ENCODE measurements around the gene KAZN. TPM values are rescaled to one million over a fixed set of nuclear protein-coding genes. Genes with fewer than 3 reads are reported as not detected.
A peak's percentile ranks its signal among the peaks of the same experiment; 100 is the strongest.

Gene KAZN
- total RNA-seq, 2 donors from 2014 or later, result 9.8 to 12.2 TPM

DNA sequence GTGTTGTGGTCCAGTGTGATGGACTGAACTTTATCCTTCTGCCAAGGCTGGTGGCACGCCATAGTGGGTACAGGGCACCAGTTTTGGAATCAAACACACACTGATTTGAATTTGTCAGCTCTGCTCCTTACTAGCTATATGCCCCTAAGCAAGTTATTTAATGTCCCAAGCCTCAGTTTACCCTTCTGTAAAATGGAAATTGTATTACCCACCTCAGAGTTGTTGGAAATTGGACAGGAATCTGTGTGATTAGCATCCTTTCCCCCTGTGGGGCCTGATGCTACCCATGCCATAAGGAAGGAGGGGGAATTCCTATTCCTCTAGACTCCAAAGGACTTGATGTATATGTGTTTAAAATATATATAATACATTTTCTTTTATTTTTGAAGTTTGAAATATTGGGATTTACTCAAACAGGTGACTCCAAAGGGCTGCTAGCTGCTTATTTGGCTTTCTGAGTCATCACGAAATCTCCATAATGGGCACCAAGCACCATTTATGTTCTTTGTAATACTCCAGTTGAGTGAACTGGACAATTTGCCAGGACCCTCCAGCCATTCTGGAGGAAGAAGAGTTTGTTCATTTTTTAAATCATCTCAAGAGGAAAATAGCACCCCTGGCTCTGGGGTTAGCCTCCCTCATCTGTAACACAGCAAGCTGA lies 330.5 kb downstream of the KAZN start:
- intact Hi-C loops (cut with DNase I), result no loop called here
- H3K4me3 ChIP-seq, result no peak overlapping the region

DNA sequence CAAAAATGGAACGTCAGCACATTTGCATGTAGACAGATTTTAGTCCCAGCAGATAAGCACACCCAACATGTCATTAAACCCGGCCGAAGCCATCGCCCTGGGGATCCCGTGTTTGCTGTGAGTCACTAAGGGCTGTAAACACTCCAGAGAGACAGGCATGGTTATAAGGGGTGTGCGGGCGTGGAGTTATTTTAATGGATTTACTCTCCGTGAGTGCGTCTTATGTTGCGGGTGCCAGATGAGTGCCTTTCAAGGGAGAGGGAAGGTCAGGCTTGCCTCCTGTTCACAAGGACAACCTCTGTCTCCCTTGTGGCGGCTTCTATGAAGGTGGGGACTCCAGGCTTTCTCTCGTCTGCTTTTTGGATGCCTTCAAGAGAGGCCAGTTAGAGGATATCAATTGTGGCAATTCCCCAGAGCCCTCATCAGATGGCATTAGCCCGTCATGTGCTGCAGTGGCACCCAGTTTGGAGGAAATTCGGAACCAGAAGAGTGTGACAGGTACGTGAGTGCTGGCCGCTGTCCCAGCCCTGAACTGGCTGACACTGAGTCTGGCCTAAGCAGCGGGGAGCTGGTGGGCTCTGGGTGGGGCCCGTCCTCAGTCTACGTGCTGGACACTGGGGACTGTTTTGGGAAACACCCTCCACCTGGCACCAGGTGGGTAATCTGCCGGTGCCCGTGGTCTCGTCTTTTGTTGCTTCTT lies 331.2 kb downstream of the KAZN start:
- intact Hi-C loops (cut with DNase I), result no loop called here
- DNase-seq, result peak; percentile 83
- no peak overlapping the region for H3K4me3 ChIP-seq
- peaks cover 5% of the 10 kb centered on the region for H3K27me3 ChIP-seq
- H3K36me3 ChIP-seq, result no peaks in the 10 kb centered on the region
- TF ChIP-seq, protein P1, sequence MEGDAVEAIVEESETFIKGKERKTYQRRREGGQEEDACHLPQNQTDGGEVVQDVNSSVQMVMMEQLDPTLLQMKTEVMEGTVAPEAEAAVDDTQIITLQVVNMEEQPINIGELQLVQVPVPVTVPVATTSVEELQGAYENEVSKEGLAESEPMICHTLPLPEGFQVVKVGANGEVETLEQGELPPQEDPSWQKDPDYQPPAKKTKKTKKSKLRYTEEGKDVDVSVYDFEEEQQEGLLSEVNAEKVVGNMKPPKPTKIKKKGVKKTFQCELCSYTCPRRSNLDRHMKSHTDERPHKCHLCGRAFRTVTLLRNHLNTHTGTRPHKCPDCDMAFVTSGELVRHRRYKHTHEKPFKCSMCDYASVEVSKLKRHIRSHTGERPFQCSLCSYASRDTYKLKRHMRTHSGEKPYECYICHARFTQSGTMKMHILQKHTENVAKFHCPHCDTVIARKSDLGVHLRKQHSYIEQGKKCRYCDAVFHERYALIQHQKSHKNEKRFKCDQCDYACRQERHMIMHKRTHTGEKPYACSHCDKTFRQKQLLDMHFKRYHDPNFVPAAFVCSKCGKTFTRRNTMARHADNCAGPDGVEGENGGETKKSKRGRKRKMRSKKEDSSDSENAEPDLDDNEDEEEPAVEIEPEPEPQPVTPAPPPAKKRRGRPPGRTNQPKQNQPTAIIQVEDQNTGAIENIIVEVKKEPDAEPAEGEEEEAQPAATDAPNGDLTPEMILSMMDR (IDR thresholded peaks at IDR 0.05), result no peak
- peaks cover 8% of the 10 kb centered on the region for H3K4me1 ChIP-seq
- H3K9me3 ChIP-seq, result no peaks in the 10 kb centered on the region
- no peak overlapping the region for H3K27ac ChIP-seq
- H3K9ac ChIP-seq (ENCODE audit: low read depth in 2 of 2, low read length in 2 of 2), result peak overlapping the region; percentile 30 to 42

More for the DNA sequence above, 330.5 kb downstream of the KAZN start:
- H3K27ac ChIP-seq, result no peak overlapping the region
- DNase-seq, result no peak
- H3K9me3 ChIP-seq, result no peaks in the 10 kb centered on the region
- no peaks in the 10 kb centered on the region for H3K36me3 ChIP-seq
- peaks cover 7% of the 10 kb centered on the region for H3K27me3 ChIP-seq
- TF ChIP-seq, protein P1 (IDR thresholded peaks at IDR 0.05), result no peak
- H3K4me1 ChIP-seq, result peaks cover 8% of the 10 kb centered on the region
- no peak overlapping the region for H3K9ac ChIP-seq (ENCODE audit: low read depth in 2 of 2, low read length in 2 of 2)

DNA sequence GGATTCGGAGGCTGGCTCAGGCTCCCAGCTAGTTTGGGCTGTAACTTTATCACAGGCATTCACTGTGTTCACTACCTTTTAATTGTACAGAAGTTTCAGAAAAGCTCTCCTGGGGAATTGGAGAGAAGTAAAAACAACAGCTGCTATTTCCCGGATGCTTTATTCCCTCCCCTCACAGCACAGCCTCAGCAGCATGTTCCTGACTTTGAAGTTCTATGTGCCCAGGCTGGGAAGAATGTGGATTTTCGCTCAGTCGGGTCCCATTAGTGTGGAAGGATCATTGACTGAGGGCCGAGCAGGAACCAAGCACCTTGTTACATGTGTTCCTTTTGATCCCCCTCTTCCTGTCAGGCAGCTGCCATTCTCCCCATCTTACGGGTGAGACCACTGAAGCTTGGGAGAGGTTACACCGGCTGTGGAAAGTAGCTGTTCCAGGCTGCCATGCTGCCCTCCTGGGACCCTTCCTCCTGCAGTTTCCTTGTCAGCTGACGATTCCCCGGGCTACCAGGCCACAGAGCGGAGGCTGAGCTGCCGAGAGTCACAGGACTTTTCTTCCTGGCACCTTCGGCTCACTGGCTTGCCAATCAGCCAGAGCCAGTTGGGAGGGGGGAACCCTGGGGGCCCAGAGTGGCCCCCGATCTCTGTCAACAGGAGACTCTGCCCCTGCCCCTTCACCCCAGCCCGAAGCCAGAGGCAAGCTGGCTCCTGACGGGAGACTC lies 331.9 kb downstream of the KAZN start:
- no peaks in the 10 kb centered on the region for H3K27me3 ChIP-seq
- H3K4me3 ChIP-seq, result no peak overlapping the region
- peaks cover 8% of the 10 kb centered on the region for H3K4me1 ChIP-seq
- intact Hi-C loops (cut with DNase I), result no loop called here
- H3K36me3 ChIP-seq, result no peaks in the 10 kb centered on the region
- H3K27ac ChIP-seq, result no peak overlapping the region
- peak overlapping the region in 1 of 2 donors; percentile 30 for H3K9ac ChIP-seq (ENCODE audit: low read depth in 2 of 2, low read length in 2 of 2)
- no peaks in the 10 kb centered on the region for H3K9me3 ChIP-seq
- TF ChIP-seq, protein P1 (IDR thresholded peaks at IDR 0.05), result no peak
- no peak for DNase-seq

DNA sequence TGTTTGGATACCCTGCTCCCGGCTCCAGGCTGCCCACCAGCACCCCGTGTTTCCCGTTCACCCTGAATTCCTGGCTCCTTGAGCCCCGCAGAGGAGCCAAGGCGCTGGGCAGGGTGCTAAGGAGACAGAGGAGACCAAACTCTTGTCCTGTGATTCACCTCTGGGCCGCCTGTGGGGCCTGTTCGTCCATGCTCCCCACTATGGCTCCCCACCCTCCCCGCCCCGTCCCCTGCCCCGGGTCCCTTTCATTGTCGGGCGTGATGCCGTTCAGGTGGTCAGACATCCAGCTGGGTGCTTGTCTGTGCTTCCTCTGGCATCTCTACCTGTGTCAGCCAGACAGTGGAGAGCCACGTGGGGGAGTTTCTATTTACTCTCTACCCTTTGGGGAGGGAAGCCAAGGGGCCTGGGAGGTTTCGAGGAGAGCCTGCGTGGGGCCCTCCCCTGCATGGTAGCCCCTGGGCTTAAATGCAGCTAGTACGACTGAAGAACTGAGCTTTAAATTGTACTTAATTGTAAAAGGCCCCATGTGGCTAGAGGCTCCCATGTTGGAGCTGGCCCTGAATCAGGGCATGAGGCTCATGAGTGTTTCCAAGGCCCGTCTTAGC lies 333.7 kb downstream of the KAZN start:
- no peak overlapping the region for H3K4me3 ChIP-seq
- TF ChIP-seq, protein P1 (IDR thresholded peaks at IDR 0.05), result no peak
- H3K9me3 ChIP-seq, result no peaks in the 10 kb centered on the region
- intact Hi-C loops (cut with DNase I), result no loop called here
- no peak for DNase-seq
- no peak overlapping the region for H3K9ac ChIP-seq (ENCODE audit: low read depth in 2 of 2, low read length in 2 of 2)
- H3K36me3 ChIP-seq, result no peaks in the 10 kb centered on the region
- H3K27ac ChIP-seq, result no peak overlapping the region
- no peaks in the 10 kb centered on the region for H3K27me3 ChIP-seq
- H3K4me1 ChIP-seq, result peaks cover 8% of the 10 kb centered on the region

DNA sequence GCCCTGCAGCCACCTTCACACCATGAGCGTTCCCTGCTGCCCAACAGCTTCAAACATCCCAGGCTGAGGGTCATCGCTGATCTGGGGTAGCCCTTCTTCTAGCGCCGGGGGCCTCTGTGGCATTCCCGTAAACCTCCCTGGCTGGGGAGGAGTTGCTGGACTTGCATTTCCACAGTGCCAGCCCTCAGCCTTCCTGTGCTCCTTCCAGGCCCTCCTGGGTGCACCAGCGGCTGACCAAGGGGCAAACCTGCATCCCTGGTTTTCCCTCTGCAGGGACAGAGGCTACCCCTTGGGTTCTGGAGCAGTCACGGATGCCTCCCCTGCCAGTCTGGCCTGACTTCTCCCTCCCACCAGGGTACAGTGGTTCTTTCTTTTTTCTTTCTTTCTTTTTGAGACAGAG lies 336.4 kb downstream of the KAZN start:
- H3K4me1 ChIP-seq, result peaks cover 2% of the 10 kb centered on the region
- H3K9ac ChIP-seq (ENCODE audit: low read depth in 2 of 2, low read length in 2 of 2), result no peak overlapping the region
- intact Hi-C loops (cut with DNase I), result no loop called here
- H3K9me3 ChIP-seq, result no peaks in the 10 kb centered on the region
- no peak overlapping the region for H3K27ac ChIP-seq
- DNase-seq, result no peak
- TF ChIP-seq, protein P1 (IDR thresholded peaks at IDR 0.05), result no peak
- H3K36me3 ChIP-seq, result no peaks in the 10 kb centered on the region
- no peak overlapping the region for H3K4me3 ChIP-seq
- H3K27me3 ChIP-seq, result no peaks in the 10 kb centered on the region

All from colonic mucosa (tissue), 4 donors.